Suppressor macrophage (primary cell): ENCODE measurements around the gene CACTIN.

Experiments used
- DNase-seq, 4 experiments: peaks; one replicate each; pipeline ENCODE4 v3.0.0-alpha.2; 2020 to 2022

Gene CACTIN

DNA sequence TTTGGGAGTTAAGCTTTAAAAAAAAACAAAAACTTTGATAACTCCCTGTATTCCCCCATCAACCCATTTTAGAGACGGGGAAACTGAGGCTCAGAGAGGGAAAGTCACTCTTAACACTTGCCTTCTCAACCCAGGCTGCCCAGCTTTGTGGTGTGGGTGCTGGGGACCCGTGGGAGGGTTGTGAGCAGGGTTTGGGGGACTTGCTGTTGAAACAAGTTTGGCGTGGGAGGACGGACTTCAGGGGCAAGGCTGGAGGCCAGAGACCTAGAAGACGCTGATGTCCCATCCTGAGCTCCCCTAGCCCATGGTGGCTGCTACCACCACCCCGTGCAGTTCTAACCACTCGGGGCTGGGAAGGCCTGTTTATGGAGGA lies 747 bp upstream of the CACTIN start:
- DNase-seq: no peak

DNA sequence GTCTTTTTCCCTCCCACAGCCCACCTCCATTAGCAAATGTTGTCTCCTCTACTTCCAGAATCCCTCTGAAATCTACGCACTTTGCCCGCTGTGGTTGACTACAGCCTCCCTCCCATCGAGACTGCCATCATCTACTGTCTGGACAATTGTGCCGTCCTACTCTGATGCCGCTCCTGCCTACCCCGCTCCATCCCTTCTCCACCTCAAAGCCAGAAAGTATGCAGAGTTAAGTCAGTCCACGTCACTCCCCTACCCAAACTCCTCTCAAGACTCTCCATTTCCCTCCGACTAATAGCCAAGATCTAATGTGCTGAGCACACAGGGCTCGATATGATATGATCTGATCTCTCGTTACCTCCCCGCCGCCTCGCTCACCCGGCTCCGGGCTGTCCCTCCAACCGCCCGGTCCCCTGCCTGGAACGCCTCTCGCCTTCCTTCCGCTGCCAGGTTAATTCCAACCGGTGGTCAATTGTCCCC lies 556 bp downstream of the CACTIN start:
- DNase-seq: peak in 2 of 4 experiments; percentile 13 to 14

DNA sequence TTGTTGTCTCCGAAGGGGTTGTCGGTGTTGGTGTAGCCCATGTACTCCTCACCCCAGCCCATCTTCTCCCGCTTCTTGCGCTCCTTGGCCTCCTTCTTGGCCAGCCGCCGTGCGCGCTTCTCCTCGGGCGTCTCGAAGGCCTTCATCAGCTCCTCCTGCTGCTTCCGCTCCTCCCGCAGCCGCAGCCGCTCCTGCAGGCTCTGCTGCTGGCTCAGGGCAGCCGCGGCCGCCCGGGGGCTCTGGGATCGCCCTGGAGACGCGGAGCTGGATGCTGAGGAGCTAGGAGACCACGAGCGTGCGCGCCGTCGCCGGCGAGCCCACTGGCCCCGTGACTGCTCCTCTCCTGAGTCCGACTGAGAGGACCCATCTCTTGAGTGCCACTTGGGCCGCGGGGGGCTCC lies 2.9 kb downstream of the CACTIN start:
- no peak for DNase-seq

DNA sequence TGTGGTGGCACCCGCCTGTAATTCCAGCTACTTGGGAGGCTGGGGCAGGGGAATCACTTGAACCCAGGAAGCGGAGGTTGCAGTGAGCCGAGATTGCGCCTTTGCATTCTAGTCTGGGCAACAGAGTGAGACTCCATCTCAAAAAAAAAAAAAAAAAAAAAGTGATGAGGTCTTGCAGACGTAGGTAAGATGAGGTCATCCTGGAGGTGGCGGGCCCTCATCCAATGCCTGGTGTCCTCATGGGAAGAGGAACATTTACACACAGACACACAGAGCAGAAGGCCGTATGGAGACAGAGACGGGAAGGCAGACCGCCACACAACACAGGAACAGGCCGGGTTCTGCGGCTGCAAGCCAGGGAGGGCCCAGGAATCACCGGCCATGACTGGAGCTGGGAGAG lies 4.4 kb downstream of the CACTIN start:
- DNase-seq: no peak

DNA sequence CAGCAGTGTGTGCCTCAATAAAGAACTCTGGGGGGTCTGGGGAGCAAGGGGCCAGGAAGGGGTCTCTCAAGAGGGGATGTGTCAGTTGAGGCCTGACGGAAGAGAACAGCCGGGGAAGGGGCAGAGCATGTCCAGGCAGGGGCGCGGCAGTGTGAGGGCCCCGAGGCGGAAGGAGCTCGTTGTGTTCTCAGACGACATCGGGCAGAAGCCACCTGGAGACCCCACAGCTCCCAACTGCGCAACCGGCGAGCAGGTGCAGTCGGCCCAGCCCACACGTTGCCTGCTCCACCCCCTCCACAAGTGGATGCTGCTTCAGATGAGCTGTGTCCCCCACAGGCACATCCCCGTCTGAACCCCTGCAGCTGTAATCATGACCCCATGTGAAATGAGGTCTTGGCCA lies 4.9 kb downstream of the CACTIN start:
- DNase-seq: no peak

DNA sequence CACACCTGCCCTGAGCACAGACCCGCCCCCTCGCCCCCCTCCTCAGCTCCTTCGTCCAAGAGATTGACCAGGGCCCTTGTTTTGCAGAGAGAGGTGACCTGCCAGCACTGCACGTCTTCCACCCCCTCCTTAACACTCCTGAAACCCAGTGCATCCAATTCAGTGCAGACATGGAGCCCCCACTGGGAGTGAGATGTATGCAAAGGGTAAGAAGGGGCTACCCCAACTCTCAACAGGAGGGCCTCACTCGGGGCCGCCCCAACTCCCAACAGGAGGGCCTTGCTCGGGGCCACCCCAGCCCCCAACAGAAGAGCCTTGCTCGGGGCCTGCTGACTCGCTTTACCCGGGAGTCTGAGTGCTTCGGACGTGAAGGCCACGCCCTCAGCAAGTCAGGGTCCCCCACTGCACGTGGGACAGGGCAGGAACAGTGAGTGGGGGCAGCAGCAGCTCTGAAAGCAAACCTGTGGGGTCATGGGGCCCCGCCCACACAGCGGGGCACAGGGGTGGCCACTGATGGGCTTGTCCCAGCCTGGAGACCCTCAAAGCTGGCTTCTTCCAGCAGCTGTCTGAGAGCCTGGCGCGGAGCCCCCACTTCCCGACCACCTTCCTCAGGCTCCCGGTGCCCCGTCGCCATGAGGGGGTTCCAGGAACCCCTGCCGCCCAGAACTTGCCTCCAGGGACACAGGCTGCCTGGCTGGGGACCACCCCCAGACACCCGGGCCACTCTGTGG lies 5.6 kb downstream of the CACTIN start:
- DNase-seq: no peak

DNA sequence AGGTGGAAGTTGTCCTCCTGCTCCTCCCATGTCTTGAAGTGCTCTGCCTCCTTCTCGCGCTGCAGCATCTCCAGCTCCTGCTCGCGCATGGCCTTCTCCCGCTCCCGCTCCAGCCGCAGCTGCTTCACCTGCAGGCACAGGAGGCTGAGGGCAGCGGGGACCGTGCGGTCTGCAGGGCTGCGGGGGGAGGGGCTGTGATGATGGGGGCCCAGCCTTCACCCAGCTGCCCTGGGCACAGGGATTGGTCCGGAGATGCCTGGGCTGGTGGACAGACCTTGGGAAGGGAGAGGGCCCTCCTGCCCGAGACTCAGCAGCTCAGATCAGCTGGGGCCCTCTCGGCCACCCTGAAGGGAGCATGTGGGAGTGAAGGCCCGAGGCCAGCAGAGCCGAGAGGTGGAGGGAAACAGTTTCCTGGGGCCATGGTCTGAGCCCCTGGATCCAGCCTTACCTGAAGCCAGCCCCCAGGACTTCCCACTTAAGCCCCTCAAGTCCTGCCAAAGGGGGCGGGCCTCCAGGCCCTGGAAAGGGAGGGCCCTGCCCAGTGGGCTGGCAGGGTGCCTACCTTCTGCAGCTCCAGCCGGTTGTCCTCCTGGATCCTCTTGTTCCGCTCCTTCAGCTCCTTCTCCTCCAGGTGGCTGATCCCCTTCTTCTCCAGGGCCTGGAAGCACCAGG lies 6.3 kb downstream of the CACTIN start:
- no peak for DNase-seq

DNA sequence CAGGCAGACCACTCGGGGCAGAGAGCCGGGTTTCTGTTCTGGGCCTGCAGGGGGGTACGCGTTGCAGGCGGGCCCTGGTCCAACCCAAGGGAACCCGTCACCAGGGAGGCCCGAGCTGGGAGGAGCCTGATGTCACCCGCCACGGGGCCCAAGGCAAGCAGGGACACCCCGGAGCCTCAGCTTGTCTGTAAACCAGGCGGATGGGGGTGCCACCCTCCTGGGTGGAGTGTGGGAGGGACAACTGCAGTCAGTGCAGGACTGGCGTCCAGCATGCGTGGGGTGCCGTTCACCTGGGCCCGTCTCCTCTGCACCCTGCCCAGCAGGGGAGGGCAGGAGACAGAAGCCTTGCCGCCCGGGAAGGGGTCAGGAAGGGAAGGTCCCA lies 7.0 kb downstream of the CACTIN start:
- DNase-seq: no peak

DNA sequence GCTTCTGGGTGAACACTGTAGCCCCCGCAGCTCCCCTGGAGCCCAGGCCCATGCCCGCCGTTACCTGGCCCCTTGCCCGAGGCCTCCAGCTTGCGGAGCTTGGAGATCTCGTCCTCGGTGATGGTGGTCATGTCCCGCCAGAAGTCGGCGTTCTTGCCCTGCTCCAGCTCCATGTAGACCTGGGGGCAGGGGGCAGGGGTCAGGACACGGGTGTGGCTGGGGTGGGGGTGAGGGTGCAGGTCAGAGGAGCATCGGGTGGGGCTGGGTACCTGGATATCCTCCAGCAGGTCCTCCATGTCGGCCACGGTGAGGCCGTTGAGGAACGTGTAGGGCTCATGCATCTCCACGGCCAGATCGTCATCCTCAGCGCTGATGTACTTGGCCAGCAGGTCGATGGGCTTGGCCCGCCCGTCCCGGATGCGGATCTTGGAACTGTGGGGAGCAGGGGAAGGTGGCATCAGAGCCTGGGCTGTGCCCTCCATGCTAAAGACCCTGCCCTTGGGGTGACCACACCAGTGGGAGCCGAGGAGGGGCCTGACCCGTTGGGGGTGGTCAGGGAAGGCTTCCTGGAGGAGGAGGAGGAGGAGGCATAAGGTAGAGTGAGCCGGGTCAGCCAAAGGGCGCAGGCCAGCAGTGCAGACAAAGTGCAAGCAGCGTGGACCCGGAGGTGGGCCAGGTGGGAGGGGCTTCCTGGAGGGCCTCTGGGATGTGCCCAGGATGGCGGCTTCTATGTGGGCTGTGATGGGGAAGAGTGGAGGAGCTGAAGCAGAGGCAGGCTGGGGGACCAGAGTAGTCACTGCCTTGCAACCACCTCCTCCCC lies 7.6 kb downstream of the CACTIN start:
- DNase-seq: no peak

DNA sequence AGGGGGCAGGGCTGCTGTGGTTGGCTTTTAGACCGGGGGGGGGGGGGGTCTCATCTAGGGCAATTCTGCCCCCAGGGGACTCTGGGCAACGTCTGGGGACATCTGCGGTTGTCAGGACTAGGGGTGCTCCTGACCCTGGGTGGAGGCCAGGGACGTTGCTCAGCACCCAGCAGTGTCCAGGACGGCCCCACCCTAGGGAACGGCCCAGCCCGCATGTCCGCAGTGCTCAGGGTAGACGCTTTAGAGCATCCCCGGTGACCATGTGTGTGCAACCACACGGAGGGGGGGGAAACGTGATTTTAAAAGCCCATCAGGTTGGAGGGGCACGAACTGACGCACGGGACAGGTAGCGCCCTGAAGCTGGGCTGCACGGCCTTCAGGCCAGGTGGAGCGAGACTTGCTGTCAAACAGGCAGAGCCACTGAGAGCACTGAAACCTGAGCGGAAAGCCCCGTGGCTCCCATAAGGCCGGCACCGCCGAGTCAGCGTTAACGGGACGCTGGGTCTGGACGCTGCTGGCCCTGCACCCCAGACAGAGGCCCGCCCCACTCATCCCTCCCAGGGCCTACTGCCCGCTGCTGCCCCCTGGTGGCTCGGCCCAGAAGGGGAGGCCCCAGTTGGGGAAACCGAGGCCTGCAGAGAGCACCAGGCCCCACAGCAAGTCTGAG lies 8.3 kb downstream of the CACTIN start:
- DNase-seq: peak; percentile 73 to 86 (median 74)

DNA sequence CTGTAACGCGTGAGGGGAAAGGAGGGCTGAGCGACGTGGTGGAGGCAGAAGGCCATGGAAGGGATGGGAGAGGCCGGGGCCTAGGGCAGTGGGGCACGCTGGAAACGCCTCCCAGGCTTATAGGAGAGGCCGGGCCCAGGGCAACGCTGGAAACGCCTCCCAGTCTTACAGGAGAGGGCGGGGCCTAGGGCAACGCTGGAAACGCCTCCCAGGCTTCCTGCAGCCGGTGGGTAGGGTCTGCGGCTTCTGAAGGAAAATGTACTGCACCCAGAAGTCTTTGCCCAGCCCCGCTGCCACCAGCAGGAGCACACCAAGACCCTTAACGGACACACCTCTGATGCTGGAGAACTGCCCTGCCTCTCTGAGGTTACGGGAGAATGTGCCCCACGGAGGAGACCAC lies 9.1 kb downstream of the CACTIN start:
- DNase-seq: peak in 2 of 4 experiments; percentile 33 to 42

DNA sequence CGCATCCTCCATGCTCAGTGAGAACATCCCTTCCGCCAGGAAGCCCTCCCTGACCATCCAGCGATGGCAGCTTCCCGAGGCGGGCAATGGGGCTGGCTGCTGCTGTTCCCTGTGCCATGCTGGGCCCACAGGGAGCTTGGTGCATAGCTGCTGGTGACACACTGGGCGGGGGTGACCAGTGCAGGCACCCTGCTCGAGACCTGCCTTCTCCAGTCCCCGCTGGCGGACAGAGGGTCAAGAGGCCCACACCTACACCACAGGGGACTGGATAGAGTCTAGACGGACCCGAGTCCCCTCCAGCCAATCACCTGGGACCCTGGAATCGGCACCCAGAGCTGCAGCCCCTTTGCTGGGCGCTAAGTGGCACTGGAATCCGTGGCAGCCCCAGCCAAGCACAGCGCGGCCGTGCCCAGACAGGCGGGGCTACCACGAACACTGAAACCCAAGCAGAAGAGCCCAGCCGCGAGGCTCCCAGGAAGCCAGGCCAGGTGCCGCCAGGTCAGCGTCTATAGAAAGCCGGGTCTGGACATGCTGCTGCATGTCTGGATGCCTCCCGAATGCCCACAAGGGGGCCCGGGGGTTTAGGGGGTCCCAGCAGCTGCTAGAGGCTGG lies 11.0 kb downstream of the CACTIN start:
- DNase-seq: no peak

DNA sequence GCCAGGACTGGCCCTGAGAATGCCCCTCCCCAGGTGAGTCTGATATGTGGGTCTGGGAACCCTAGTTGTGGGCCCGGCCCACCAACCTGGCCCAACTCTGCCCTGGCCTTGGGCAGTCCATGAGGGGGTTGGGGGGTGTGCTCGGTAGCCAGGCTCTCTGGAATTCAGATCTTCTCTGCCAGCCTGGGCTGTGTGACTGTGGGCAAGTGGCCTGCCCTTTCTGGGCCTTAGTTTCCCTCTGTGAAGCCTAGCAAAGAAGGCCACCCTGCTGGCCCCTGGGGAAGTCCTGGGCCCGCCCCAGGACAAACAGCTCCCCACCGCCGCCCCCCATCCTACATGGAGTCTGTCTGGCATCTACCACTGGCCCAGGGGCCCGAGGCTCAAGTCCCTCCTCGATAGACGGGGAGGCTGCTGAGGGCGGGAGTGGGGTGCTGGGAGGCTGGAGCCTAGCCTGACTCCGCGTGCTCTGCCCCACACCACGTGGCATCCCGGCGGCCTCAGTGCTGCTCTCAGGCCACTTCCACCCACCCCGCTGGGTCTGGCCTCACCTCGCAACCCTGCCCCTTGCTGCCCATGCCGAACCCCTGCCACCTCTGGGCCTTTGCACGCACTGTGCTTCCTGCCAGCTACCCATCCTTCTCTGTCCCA lies 11.6 kb downstream of the CACTIN start:
- DNase-seq: no peak

DNA sequence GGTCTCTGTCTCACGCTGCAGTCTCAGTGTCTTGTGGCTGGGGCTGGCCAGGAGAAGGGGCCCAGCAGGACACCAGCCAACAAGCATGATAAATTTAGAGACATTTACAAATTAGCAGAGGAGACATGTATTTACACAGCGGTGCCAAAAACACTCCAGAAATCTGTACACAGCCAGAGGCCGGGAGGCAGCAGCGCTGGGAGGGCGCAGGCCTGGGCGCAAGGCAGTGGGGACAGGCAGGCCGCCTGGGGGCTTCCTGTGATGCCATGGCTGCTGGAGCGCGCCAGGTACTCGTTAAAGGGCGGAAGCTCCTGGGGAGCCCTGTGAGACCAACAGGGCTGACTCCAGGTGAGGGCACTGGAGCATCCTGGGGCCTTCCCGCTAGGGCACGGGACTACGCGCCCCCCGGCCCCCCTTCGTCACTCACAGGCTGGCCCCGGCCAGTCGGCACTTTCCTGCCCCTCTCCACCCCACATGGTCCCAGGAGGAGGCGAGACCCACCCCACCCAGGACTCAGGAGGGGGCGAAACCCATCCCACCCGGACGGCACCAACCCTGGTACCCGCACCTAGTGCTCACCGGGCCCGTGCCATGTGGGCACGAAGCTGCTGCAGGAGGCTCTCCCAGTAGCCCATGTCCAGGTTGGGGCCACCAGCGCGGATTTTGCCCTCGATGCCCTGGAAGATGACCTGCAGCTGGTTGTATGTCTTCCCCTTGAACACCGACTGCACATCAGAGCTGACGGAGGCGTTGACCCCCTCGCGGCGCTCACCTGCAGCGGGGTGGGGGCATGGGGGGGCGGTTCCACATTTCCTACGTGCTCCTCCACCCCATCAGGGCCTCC lies 12.6 kb downstream of the CACTIN start:
- no peak for DNase-seq

DNA sequence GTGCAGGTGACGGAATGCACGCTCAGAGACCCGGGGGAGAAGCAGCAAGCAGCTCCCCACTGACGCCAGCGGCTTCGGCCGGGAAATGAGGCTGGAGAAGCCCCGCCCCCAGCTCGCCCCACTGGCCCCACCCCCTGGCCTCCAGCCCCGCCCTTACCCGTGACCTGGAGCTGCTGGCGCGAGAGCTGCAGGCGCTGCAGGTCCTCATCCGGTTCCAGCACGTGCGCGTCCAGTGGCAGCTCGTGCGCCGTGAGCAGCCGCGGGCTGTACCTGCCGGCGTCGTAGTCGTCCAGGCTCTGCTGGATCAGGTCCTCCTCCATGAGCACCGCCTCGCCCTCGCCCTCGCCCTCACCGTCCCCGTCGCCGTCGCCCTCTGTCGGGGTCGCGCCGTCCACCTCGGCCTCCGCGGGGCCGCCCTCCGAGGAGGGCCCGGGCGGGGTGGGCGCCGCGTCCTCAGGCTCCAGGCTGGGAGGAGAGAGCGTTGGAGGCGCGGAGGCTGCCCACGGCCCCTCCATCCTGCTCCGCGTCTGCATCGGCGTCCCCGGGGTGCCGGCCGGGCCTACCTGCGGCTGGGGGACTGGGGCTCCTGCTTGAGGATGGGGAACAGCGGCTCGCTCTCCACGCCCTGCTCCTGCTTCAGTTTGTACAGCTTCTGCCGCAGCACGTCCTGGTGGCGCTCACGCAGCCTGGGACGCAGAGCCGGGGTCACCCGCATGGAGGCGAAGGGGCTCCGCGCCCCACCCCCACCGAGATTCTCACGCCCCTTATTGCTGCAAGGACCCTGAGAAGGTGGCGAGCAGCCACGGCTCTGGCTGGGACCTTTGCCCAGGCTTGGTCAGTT lies 13.5 kb downstream of the CACTIN start:
- DNase-seq: no peak

DNA sequence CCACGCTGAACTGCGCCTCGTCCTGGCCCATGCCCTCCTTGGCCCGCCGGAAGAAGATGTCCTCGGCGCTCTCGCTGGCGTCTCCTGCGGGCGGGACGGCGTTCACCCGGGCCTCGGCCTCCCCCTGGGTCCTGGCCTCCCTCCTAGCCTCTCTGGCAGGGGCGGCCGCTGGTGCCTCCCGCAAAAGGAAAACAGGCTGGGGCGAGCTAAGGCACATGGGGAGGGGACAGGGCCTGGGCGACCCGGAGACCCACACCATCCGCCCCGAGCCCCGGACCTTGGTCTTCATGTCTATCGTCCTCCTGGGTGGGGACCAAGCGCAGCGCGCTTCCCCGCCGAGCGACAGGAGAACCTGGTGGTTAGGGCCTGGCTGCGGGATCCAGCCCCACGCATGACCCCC lies 14.3 kb downstream of the CACTIN start:
- DNase-seq: no peak

DNA sequence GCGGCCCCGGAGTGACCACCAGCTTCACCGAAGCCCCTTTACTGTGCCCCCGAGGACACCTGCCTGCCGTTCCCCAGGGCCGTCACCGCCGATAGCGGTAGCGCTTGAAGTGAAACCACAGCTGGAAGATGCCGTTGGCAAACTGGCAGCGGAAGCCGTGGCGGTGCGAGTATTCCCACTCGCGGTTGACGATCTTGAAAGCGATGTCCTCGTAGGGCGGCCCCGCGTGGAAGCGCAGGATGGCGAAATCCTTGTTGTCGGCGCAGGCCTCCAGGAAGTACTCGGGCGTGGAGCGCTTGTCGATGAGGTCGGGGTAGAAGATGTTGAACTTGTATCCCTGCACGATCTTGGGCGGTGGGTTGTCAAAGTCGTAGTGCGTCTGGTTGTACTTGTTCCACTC lies 14.7 kb downstream of the CACTIN start:
- DNase-seq: no peak

DNA sequence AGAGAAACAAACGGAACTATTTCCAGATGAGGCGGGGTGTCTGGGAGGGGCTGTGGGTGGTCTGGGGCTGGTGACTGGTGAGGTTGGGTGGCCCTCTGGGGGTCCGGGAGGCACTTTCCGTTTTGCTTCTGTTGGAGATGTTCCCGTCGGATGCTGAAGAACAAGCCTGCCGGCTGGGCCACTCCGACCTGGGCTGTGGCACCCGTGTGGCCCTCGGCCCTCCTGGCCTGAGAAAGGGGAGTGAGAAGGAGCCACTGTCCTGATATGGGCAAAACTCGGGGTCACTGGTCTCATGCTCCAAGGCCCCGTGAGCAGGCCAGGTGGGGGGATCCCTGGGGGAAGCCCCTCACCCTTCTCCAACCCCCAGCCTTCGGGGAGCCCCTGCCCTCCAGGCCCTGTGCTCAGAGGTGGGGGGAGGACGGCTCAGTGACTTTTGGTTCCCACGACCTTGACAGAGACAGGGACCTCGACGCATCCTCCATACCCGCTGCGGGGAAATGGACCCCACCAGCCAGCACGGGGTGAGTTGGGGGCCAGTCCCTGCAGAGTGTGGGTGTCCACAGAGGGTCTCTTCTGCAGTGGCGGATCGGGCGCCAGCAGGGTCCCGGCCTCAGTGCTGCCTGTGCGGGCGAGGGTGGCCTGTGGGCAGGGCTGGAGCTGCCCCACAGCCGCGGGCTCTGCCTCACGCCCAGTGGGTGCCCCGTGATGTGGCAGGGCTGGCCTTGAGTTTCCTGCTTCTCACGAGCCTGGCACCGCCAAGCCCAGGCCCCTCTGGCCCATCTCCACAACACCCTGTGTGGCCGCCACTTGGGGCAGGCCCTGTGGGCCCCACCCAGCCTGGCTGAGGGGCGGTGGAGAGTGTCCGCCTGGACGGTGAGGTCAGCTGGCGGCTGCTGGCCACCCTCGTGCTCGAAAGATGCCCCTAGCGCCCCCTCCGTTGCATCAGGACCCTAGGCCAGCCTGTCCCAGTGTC lies 15.6 kb downstream of the CACTIN start:
- DNase-seq: no peak
